8988T (cell line): ENCODE results near the gene HS6ST3.
"Not testable (repeated sequence)": the region's sequence is repeated elsewhere in the genome, so short reads cannot be mapped to it uniquely, and the experiment has no call there.

ENCODE experiments used
- DNase-seq: peaks from one replicate; pipeline ENCODE4 v3.0.0; 2011

HS6ST3 gene

GRCh38 chr13:96089749-96090239 lies at the start of gene HS6ST3:
Gene HS6ST3, plus strand, starts transcription at chr13:96090107.
- DNase-seq, result peak; percentile 75

- DNase-seq, result no peak
Observed at GRCh38 chr13:96041326-96042110, 48.4 kb upstream of the HS6ST3 start.

- no peak for DNase-seq
Observed at GRCh38 chr13:96044238-96044637, 45.7 kb upstream of the HS6ST3 start.

DNA sequence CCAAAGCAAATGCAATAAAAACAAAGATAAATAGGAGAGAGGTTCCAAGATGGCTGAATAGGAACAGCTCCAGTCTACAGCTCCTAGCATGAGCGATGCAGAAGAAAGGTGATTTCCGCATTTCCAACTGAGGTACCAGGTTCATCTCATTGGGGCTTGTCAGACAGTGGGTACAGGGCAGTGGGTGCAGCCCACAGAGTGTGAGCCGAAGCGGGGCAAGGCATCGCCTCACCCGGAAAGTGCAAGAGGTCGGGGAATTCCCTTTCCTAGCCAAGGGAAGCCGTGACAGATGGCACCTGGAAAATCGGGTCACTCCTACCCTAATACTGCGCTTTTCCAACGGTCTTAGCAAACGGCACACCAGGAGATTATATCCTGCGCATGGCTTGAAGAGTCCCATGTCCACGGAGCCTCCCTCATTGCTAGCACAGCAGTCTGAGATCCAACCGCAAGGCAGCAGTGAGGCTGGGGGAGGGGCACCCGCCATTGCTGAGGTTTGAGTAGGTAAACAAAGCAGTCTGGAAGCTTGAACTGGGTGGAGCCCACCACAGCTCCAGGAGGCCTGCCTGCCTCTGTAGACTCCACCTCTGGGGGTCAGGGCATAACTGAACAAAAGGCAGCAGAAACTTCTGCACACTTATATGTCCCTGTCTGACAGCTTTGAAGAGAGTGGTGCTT lies 43.3 kb upstream of the HS6ST3 start:
- not testable (repeated sequence) for DNase-seq

- DNase-seq, result not testable (repeated sequence)
Observed at GRCh38 chr13:96050955-96051354, 39.0 kb upstream of the HS6ST3 start.

- not testable (repeated sequence) for DNase-seq
Observed at GRCh38 chr13:96051491-96051890, 38.4 kb upstream of the HS6ST3 start.

DNA sequence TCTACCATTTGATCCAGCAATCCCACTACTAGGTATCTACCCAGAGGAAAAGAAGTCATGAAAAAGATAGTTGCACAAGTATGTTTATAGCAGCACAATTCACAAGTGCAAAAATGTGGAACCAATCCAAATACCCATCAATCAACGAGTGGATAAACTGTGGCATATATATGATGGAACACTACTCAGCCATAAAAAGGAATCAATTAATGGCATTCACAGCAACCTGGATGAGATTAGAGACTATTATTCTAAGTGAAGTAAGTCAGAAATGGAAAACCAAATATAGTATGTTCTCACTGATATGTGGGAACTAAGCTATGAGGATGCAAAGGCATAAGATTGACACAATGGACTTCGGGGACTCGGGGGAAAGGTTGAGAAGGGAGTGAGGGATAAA lies 38.0 kb upstream of the HS6ST3 start:
- not testable (repeated sequence) for DNase-seq

DNA sequence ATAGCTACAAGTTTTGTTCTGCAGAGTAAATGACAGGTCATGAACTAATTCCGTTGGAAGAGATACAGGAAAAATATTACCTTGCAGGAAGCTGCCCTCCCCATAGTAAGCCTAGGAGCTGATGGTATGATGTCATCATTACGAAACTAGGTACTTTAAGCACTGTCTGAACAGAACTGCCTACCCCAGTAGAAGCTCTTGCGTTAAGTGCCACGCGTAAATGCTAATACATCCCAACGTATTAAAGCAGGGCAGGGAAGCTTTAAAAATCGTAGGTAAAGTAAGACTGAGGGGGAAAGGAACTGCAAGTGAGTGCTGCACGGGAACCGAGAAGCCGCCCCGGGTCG lies 37.3 kb upstream of the HS6ST3 start:
- no peak for DNase-seq

DNA sequence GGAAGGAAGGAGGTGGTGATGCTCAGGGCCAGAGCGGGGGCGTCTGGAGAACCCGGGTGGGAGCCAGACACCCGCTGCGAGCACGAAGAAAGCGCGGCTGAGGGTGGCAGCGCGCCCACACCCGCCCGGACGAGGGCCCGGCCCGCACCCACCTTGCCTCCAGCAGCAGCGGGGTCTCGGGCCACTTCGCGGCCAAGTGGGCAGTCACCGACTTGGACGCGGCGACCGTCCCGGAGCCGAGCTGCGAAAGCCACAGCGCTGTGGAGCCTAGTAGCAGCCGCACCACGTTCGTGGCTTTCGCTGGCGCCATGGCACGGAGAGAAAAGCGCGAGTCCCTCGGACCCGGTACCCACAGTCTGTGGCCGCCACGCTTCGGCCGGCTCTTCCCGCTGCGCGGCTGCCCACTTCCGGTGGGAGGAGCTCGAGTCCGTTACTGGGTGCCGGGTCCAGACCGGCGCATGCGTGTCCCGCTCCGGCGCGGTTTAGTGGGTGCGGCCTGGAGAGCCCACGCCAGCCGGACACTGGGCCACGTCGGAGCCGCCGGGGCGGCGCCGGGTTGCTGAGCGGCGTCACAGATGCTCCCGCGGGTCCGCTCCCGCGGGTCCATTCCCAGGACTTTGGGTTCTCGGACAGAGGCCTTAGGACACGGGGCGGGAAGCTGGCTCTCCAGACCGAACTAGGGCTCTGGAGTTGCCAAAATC lies 36.8 kb upstream of the HS6ST3 start, which contains the start of gene UGGT2:
Gene UGGT2 (minus strand): TSS at position 399 of the 701 bp plus-strand sequence. CDS start 89 bp downstream, at position 310.
- peak; percentile 90 for DNase-seq

GRCh38 chr13:96065849-96066248 lies 24.1 kb upstream of the HS6ST3 start:
- DNase-seq, result no peak

- no peak for DNase-seq
Observed at GRCh38 chr13:96068729-96069128, 21.2 kb upstream of the HS6ST3 start.

DNA sequence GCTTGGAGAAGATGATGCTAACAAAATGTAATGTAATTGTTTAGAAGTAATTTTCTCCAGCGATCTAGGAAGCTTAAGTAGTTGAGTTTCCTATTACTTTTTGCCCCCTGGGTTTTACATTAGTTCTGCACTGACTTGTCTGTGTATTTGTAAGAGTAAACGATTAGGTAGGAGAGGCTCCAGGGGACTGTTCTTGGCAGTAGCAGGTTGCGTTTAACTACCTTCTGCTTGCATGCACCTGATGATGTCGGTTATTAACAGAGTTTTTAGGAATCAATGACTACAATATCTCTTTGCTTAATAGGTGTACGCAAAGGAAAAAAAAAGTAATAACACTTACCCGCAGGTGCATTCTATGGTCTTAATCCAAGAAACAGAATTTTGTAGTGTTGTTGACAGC lies 18.4 kb upstream of the HS6ST3 start:
- DNase-seq, result no peak

GRCh38 chr13:96072392-96072791 lies 17.5 kb upstream of the HS6ST3 start:
- no peak for DNase-seq

DNA sequence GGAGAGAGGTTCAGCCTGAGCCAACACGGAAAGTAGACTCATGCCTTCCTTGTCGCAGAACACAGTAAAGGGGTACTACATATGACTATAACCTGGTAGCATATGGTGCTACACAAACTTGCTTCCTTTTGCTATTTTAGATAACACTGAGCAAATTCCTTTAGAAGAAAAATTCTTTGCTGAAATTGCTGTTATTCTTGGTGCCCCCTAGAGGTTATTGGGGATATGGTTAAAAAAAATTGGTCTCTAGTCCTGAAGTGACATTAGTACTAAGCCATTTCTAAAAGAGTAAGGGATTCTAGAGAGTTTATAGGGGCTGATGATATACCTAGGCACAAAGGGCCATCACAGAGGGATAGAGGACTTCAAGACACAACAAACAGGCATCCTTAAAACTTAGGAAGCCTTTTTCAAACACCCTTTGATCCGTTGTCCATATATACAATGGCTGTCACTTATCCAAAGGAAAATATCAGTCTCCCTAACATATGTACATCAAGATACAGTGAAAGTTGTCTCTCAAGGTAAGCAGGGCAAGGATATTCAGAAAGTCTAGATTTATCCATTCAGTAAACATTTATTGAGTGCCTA lies 13.9 kb upstream of the HS6ST3 start:
- no peak for DNase-seq

GRCh38 chr13:96080676-96081075 lies 9.2 kb upstream of the HS6ST3 start:
- DNase-seq, result no peak

- DNase-seq, result no peak
Observed at GRCh38 chr13:96081888-96082287, 8.0 kb upstream of the HS6ST3 start.

- no peak for DNase-seq
Observed at GRCh38 chr13:96082640-96083039, 7.3 kb upstream of the HS6ST3 start.

DNA sequence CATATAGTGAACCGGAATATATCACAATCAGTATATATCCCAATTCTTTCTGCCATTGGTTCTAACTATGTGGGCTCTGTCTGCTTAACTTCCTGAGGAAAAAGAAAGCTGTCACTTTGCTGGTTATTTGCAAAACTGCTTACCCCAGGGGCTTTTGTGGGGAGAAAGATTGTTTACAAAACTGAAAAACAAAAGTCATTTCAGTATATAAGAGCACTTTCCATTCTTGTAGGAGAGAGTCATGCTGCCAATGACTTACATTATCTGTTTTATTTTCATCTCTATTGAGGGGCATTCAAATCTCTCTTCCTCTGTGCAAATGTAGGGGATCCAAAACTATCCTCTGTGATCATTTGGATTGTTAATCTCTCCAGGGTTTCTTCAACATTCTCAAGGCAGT lies 3.2 kb upstream of the HS6ST3 start:
- DNase-seq, result no peak

GRCh38 chr13:96089139-96089538 lies 768 bp upstream of the HS6ST3 start:
- DNase-seq, result no peak

GRCh38 chr13:96090240-96091101 lies 564 bp downstream of the HS6ST3 start:
- peak; percentile 52 for DNase-seq

- DNase-seq, result peak; percentile 13
Observed at GRCh38 chr13:96091164-96092117, 1.5 kb downstream of the HS6ST3 start.
